ENCODE data around the gene KISS1R.

DNA sequence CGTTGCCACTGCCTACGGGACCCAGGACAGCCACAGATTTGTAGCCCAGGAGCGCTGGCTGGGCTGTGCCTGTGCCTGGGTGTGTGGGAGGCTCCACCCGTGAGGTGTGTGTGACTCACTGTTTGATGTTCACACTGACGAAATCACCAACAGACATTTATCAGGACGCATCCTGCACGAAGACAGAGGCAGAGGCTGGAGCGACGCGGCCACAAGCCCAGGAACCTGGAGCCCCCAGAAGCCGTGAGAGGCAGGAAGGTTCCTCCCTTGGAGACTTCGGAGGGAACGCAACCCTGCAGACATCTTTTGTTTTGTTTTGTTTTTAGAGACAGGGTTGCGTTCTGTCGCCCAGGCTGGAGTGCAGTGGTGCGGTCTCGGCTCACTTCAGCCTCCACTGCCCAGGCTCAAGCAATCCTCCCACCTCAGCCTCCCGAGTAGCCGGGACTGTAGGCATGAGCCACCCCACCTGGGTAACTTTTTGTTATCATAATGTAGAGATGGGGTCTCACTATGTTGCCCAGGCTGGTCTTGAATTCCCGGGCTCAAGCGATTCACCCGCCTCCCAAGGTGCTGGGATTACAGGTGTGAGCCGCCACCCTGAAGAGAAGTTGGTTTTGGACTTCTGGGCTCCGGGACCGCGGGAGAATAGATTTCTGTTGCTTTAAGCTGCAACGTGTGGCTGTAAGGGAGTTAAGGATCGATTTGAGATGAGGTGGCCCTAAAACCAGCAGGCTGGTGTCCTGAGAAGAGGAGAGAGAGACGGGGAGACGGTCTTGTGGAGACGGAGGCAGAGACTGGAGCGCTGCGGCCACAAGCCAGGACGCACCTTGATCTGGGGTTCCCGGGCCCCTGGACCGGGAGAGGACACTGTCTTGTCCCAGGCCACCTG, 42.1 kb downstream of the KISS1R start:
- TF ChIP-seq, protein P1, sequence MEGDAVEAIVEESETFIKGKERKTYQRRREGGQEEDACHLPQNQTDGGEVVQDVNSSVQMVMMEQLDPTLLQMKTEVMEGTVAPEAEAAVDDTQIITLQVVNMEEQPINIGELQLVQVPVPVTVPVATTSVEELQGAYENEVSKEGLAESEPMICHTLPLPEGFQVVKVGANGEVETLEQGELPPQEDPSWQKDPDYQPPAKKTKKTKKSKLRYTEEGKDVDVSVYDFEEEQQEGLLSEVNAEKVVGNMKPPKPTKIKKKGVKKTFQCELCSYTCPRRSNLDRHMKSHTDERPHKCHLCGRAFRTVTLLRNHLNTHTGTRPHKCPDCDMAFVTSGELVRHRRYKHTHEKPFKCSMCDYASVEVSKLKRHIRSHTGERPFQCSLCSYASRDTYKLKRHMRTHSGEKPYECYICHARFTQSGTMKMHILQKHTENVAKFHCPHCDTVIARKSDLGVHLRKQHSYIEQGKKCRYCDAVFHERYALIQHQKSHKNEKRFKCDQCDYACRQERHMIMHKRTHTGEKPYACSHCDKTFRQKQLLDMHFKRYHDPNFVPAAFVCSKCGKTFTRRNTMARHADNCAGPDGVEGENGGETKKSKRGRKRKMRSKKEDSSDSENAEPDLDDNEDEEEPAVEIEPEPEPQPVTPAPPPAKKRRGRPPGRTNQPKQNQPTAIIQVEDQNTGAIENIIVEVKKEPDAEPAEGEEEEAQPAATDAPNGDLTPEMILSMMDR (conservative IDR thresholded peaks at IDR 0.05; ENCODE audit: low read depth, low read length) = no peak
- TF ChIP-seq RAD21 (IDR thresholded peaks at IDR 0.05; ENCODE audit: low read length) (no peak), MAZ (IDR thresholded peaks at IDR 0.05; ENCODE audit: borderline replicate concordance, low read depth, low read length) (no peak)

Measured in IMR-90 (cell line).